Keratinocyte (primary cell): ENCODE results near the gene BAIAP2L2. TPM values are rescaled to one million over a fixed set of nuclear protein-coding genes. Genes with fewer than 3 reads are reported as not detected.
"Not testable (repeated sequence)": the region's sequence is repeated elsewhere in the genome, so short reads cannot be mapped to it uniquely, and the experiment has no call there.

Experiments
- DNase-seq: peaks from one replicate; pipeline ENCODE4 v3.0.0-alpha.2; 2011; ENCODE audit warnings: low read depth, missing footprints, low spot score
- FAIRE-seq: peaks from 2 replicates; lab custom pipeline; 2011; peaks lifted over from hg19 to GRCh38; lab: Jason Lieb, UNC
- H2AFZ ChIP-seq: 2 replicates; pipeline ENCODE4 v1.6.0; 2012; ENCODE audit warnings: low read length, control low read depth, inconsistent platforms; ENCODE audit not compliant: control insufficient read depth
- H3K27ac ChIP-seq: 2 replicates; pipeline ENCODE4 v1.5.1; 2011; ENCODE audit warnings: low read length; ENCODE audit not compliant: control insufficient read depth, insufficient read depth
- H3K27me3 ChIP-seq: 3 replicates; pipeline ENCODE4 v1.6.0; 2011; ENCODE audit warnings: low read length; ENCODE audit not compliant: control insufficient read depth, insufficient read depth; ENCODE audit errors: extremely low read depth
- H3K36me3 ChIP-seq, 2 experiments: 2 replicates in 1 of 2; 3 replicates in 1 of 2; pipeline ENCODE4 v1.5.1; 2011; ENCODE audit warnings: low read length in 2 of 2, mild to moderate bottlenecking in 1 of 2; ENCODE audit not compliant: control insufficient read depth in 2 of 2, insufficient read depth in 2 of 2; ENCODE audit errors: extremely low read depth in 1 of 2
- H3K4me1 ChIP-seq: 3 replicates; pipeline ENCODE4 v1.5.1; 2011; ENCODE audit warnings: low read length; ENCODE audit not compliant: control insufficient read depth, insufficient read depth; ENCODE audit errors: extremely low read depth
- H3K4me2 ChIP-seq: 3 replicates; pipeline ENCODE4 v1.6.0; 2011; ENCODE audit warnings: low read depth, low read length; ENCODE audit not compliant: control insufficient read depth, insufficient read depth; ENCODE audit errors: extremely low read depth
- H3K4me3 ChIP-seq, 3 experiments: fragments of 200-600 bp in 1 of 3; sonication (generic) in 1 of 3; 2 replicates in 2 of 3; 3 replicates in 1 of 3; pipeline ENCODE4 v1.5.1; 2011 to 2016; ENCODE audit warnings: low read length in 3 of 3, mild to moderate bottlenecking in 3 of 3, control low read depth in 2 of 3, inconsistent platforms in 1 of 3, low read depth in 1 of 3, mixed read lengths in 1 of 3, mixed run types in 1 of 3, moderate library complexity in 1 of 3; ENCODE audit not compliant: control insufficient read depth in 2 of 3, insufficient read depth in 2 of 3; ENCODE audit errors: extremely low read depth in 1 of 3
- H3K79me2 ChIP-seq: 2 replicates; pipeline ENCODE4 v1.6.0; 2012; ENCODE audit warnings: low read length; ENCODE audit not compliant: control insufficient read depth, insufficient read depth
- H3K9ac ChIP-seq: 3 replicates; pipeline ENCODE4 v1.6.0; 2011; ENCODE audit warnings: low read length; ENCODE audit not compliant: control insufficient read depth, insufficient read depth; ENCODE audit errors: extremely low read depth
- H3K9me1 ChIP-seq: 3 replicates; pipeline ENCODE4 v1.6.0; 2011; ENCODE audit warnings: low read length; ENCODE audit not compliant: control insufficient read depth, insufficient read depth; ENCODE audit errors: extremely low read depth
- H3K9me3 ChIP-seq: 2 replicates; pipeline ENCODE4 v1.5.1; 2012; ENCODE audit warnings: low read depth, low read length; ENCODE audit not compliant: control insufficient read depth
- H4K20me1 ChIP-seq: 3 replicates; pipeline ENCODE4 v1.6.0; 2011; ENCODE audit warnings: low read length; ENCODE audit not compliant: control insufficient read depth, insufficient read depth; ENCODE audit errors: extremely low read depth
- CTCF ChIP-seq, 3 experiments: IDR thresholded peaks in 1 of 3; conservative IDR thresholded peaks in 1 of 3; optimal IDR thresholded peaks in 1 of 3; 2 replicates in 2 of 3; 3 replicates in 1 of 3; pipeline versions ENCODE3 to v1.5.1; 2011; ENCODE audit warnings: low read length in 3 of 3, mild to moderate bottlenecking in 3 of 3, moderate library complexity in 2 of 3, control low read depth in 1 of 3, inconsistent platforms in 1 of 3; ENCODE audit not compliant: insufficient read depth in 2 of 3; ENCODE audit errors: extremely low read depth in 1 of 3
- EZH2 ChIP-seq: IDR thresholded peaks from one replicate; pipeline ENCODE4 v1.6.1; 2012; ENCODE audit warnings: inconsistent platforms, mild to moderate bottlenecking, low read length, moderate library complexity
- dilution Hi-C: fragments of 300-500 bp; cut with MboI; formaldehyde crosslinking; loops from one replicate; pipeline ENCODE4 v1.7.0; 2020; ENCODE audit warnings: low sequenced_read_pairs; ENCODE audit not compliant: extremely low pct_ligation_motif_present
- polyA plus RNA-seq, 5 experiments: library from polyadenylated mRNA; depleted of rRNA in 3 of 5; stranded (reverse) in 3 of 5; stranded (forward) in 1 of 5; unstranded in 1 of 5; fragments of >200 nt; gene quantifications; 1 replicate in 1 of 5; 2 replicates in 3 of 5; 3 replicates in 1 of 5; pipeline versions ENCODE4 v1.2.1 to v1.2.3, GENCODE V29; 2011 to 2012; ENCODE audit warnings: missing spikeins in 2 of 5, low read depth in 1 of 5, low replicate concordance in 1 of 5

BAIAP2L2 gene
- polyA plus RNA-seq, 1 donor (not counting 4 experiments of a cell fraction or from before 2014, with no cell fraction given), result 2.3 TPM

- no peak for FAIRE-seq
- H3K4me3 ChIP-seq, result no peak overlapping the region
Measured at GRCh38 chr22:38080474-38080849, 30.0 kb downstream of the BAIAP2L2 start.

GRCh38 chr22:38079804-38080203, 30.7 kb downstream of the BAIAP2L2 start:
- no peak overlapping the region for H2AFZ ChIP-seq
- no peak for FAIRE-seq
- no peak for DNase-seq

More at GRCh38 chr22:38080474-38080849, 30.0 kb downstream of the BAIAP2L2 start:
- H3K27me3 ChIP-seq, result peaks cover 29% of the 10 kb centered on the region
- peaks cover 0 to 2% of the 10 kb centered on the region in 2 experiments for H3K36me3 ChIP-seq
- no peak for DNase-seq
- no peaks in the 10 kb centered on the region for H3K9me3 ChIP-seq
- H3K9ac ChIP-seq, result no peak overlapping the region
- no peaks in the 10 kb centered on the region for H3K4me1 ChIP-seq
- TF ChIP-seq EZH2 (no peak), CTCF (optimal IDR thresholded peaks at IDR 0.05 in 1 of 3, IDR thresholded peaks at IDR 0.05 in 1 of 3, conservative IDR thresholded peaks at IDR 0.05 in 1 of 3; ENCODE audit: extremely low read depth in 1 of 3, insufficient read depth in 2 of 3, low read length in 3 of 3) (no peak)
- no peaks in the 10 kb centered on the region for H4K20me1 ChIP-seq
- dilution Hi-C loops, result no loop called here
- H3K27ac ChIP-seq, result no peak overlapping the region
- no peaks in the 10 kb centered on the region for H3K9me1 ChIP-seq
- peak overlapping the region; percentile 79 for H2AFZ ChIP-seq
- H3K4me2 ChIP-seq, result no peak overlapping the region
- no peaks in the 10 kb centered on the region for H3K79me2 ChIP-seq

GRCh38 chr22:38079208-38079607, 31.3 kb downstream of the BAIAP2L2 start:
- H4K20me1 ChIP-seq, dilution Hi-C loops, H3K9me1 ChIP-seq, H3K9ac ChIP-seq, DNase-seq, H3K4me2 ChIP-seq, FAIRE-seq, H3K4me3 ChIP-seq, H2AFZ ChIP-seq, H3K36me3 ChIP-seq, H3K27ac ChIP-seq, H3K9me3 ChIP-seq, H3K79me2 ChIP-seq, H3K4me1 ChIP-seq: not testable (repeated sequence)
- peaks cover 29% of the 10 kb centered on the region for H3K27me3 ChIP-seq

More at GRCh38 chr22:38079804-38080203, 30.7 kb downstream of the BAIAP2L2 start:
- TF ChIP-seq CTCF (optimal IDR thresholded peaks at IDR 0.05 in 1 of 3, IDR thresholded peaks at IDR 0.05 in 1 of 3, conservative IDR thresholded peaks at IDR 0.05 in 1 of 3; ENCODE audit: extremely low read depth in 1 of 3, insufficient read depth in 2 of 3, low read length in 3 of 3) (no peak), EZH2 (no peak)
- H3K27ac ChIP-seq, result no peak overlapping the region
- H3K27me3 ChIP-seq, result peaks cover 29% of the 10 kb centered on the region
- H3K36me3 ChIP-seq, result peaks cover 0 to 4% of the 10 kb centered on the region in 2 experiments
- H3K79me2 ChIP-seq, result no peaks in the 10 kb centered on the region
- no peaks in the 10 kb centered on the region for H3K9me1 ChIP-seq
- no peak overlapping the region for H3K4me2 ChIP-seq
- dilution Hi-C loops, result no loop called here
- no peak overlapping the region for H3K9ac ChIP-seq
- no peaks in the 10 kb centered on the region for H3K4me1 ChIP-seq
- H4K20me1 ChIP-seq, result no peaks in the 10 kb centered on the region
- H3K4me3 ChIP-seq, result no peak overlapping the region
- no peaks in the 10 kb centered on the region for H3K9me3 ChIP-seq
